ENCODE data around the gene MSANTD1. TPM values are rescaled to one million over a fixed set of nuclear protein-coding genes. Genes with fewer than 3 reads are reported as not detected.

MSANTD1 gene
- total and polyA plus RNA-seq, 4 donors: 0.33 to 3.5 (median 1.9) TPM; not detected in 1

DNA sequence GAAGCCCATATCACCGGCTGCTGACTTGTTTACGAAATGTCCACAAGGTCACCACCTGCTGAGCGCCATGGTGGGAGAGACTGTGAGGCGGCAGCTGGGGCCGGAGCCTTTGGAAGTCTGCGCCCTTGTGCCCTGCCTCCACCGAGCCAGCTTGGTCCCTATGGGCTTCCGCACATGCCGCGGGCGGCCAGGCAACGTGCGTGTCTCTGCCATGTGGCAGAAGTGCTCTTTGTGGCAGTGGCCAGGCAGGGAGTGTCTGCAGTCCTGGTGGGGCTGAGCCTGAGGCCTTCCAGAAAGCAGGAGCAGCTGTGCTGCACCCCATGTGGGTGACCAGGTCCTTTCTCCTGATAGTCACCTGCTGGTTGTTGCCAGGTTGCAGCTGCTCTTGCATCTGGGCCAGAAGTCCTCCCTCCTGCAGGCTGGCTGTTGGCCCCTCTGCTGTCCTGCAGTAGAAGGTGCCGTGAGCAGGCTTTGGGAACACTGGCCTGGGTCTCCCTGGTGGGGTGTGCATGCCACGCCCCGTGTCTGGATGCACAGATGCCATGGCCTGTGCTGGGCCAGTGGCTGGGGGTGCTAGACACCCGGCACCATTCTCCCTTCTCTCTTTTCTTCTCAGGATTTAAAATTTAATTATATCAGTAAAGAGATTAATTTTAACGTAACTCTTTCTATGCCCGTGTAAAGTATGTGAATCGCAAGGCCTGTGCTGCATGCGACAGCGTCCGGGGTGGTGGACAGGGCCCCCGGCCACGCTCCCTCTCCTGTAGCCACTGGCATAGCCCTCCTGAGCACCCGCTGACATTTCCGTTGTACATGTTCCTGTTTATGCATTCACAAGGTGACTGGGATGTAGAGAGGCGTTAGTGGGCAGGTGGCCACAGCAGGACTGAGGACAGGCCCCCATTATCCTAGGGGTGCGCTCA, 8.7 kb upstream of the MSANTD1 start:
- WGBS, 2 donors: 90 to 93% methylated on average over 29 of the region's 29 CpGs
- peaks cover 0 to 5% of the 10 kb centered on the region in 2 donors for H3K36me3 ChIP-seq (ENCODE audit: control insufficient read depth in 1 of 2, insufficient read depth in 2 of 2, low read length in 1 of 2)

DNA sequence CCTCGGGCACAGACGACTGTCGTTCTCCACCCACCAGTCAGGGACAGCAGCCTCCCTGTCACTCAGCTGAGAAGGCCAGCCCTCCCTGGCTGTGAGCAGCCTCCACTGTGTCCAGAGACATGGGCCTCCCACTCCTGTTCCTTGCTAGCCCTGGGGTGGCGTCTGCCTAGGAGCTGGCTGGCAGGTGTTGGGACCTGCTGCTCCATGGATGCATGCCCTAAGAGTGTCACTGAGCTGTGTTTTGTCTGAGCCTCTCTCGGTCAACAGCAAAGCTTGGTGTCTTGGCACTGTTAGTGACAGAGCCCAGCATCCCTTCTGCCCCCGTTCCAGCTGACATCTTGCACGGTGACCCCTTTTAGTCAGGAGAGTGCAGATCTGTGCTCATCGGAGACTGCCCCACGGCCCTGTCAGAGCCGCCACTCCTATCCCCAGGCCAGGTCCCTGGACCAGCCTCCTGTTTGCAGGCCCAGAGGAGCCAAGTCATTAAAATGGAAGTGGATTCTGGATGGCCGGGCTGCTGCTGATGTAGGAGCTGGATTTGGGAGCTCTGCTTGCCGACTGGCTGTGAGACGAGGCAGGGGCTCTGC, 7.9 kb upstream of the MSANTD1 start:
- WGBS, 2 donors: 72 to 76% methylated on average over 13 of the region's 13 CpGs
- H3K4me1 ChIP-seq (ENCODE audit: control insufficient read depth in 1 of 2, insufficient read depth in 2 of 2, low read length in 2 of 2): no peaks in the 10 kb centered on the region
- ATAC-seq (ENCODE audit: low FRiP score): no peak
- no peak overlapping the region for H3K4me3 ChIP-seq (ENCODE audit: low read length in 2 of 2)
- no peaks in the 10 kb centered on the region for H3K27me3 ChIP-seq (ENCODE audit: control insufficient read depth in 1 of 2, insufficient read depth in 2 of 2, low read length in 1 of 2)
- peaks cover 0 to 5% of the 10 kb centered on the region in 2 donors for H3K36me3 ChIP-seq (ENCODE audit: control insufficient read depth in 1 of 2, insufficient read depth in 2 of 2, low read length in 1 of 2)
- no peaks in the 10 kb centered on the region for H3K9me3 ChIP-seq (ENCODE audit: control insufficient read depth, low read length)
- DNase-seq: no peak
- H3K27ac ChIP-seq (ENCODE audit: low read depth in 1 of 2, low read length in 2 of 2): no peak overlapping the region
- intact Hi-C loops (cut with DNase I): no loop called here

More for the DNA sequence above, 8.7 kb upstream of the MSANTD1 start:
- Histone ChIP-seq H3K9me3 (ENCODE audit: control insufficient read depth, low read length) (no peaks in the 10 kb centered on the region), H3K4me3 (ENCODE audit: low read length in 2 of 2) (no peak overlapping the region), H3K4me1 (ENCODE audit: control insufficient read depth in 1 of 2, insufficient read depth in 2 of 2, low read length in 2 of 2) (no peaks in the 10 kb centered on the region), H3K27ac (ENCODE audit: low read depth in 1 of 2, low read length in 2 of 2) (no peak overlapping the region), H3K27me3 (ENCODE audit: control insufficient read depth in 1 of 2, insufficient read depth in 2 of 2, low read length in 1 of 2) (no peaks in the 10 kb centered on the region)
- DNase-seq (no peak), ATAC-seq (ENCODE audit: low FRiP score) (no peak)
- intact Hi-C loops (cut with DNase I): no loop called here

DNA sequence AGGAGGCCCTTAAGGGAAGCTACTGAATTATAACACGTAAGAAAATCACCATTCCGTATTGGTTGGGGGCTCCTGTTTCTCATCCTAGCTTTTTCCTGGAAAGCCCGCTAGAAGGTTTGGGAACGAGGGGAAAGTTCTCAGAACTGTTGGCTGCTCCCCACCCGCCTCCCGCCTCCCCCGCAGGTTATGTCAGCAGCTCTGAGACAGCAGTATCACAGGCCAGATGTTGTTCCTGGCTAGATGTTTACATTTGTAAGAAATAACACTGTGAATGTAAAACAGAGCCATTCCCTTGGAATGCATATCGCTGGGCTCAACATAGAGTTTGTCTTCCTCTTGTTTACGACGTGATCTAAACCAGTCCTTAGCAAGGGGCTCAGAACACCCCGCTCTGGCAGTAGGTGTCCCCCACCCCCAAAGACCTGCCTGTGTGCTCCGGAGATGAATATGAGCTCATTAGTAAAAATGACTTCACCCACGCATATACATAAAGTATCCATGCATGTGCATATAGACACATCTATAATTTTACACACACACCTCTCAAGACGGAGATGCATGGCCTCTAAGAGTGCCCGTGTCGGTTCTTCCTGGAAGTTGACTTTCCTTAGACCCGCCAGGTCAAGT, 6.9 kb upstream of the MSANTD1 start:
- DNase-seq (no peak), ATAC-seq (ENCODE audit: low FRiP score) (no peak)
- no peaks in the 10 kb centered on the region for H3K27me3 ChIP-seq (ENCODE audit: control insufficient read depth in 1 of 2, insufficient read depth in 2 of 2, low read length in 1 of 2)
- peaks cover 0 to 5% of the 10 kb centered on the region in 2 donors for H3K36me3 ChIP-seq (ENCODE audit: control insufficient read depth in 1 of 2, insufficient read depth in 2 of 2, low read length in 1 of 2)
- no peaks in the 10 kb centered on the region for H3K9me3 ChIP-seq (ENCODE audit: control insufficient read depth, low read length)
- 34 to 36% methylated on average over 17 of the region's 17 CpGs for WGBS, 2 donors
- intact Hi-C loops (cut with DNase I): no loop called here
- H3K27ac ChIP-seq (ENCODE audit: low read depth in 1 of 2, low read length in 2 of 2): no peak overlapping the region
- no peak overlapping the region for H3K4me3 ChIP-seq (ENCODE audit: low read length in 2 of 2)
- no peaks in the 10 kb centered on the region for H3K4me1 ChIP-seq (ENCODE audit: control insufficient read depth in 1 of 2, insufficient read depth in 2 of 2, low read length in 2 of 2)

DNA sequence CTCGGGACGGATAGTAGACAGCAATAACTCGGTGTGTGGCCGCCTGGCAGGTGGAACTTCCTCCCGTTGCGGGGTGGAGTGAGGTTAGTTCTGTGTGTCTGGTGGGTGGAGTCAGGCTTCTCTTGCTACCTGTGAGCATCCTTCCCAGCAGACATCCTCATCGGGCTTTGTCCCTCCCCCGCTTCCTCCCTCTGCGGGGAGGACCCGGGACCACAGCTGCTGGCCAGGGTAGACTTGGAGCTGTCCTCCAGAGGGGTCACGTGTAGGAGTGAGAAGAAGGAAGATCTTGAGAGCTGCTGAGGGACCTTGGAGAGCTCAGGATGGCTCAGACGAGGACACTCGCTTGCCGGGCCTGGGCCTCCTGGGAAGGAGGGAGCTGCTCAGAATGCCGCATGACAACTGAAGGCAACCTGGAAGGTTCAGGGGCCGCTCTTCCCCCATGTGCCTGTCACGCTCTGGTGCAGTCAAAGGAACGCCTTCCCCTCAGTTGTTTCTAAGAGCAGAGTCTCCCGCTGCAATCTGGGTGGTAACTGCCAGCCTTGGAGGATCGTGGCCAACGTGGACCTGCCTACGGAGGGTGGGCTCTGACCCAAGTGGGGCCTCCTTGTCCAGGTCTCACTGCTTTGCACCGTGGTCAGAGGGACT, 5.7 kb upstream of the MSANTD1 start:
- DNase-seq: no peak
- intact Hi-C loops (cut with DNase I): no loop called here
- no peak overlapping the region for H3K27ac ChIP-seq (ENCODE audit: low read depth in 1 of 2, low read length in 2 of 2)
- WGBS, 2 donors: 85 to 86% methylated on average over 23 of the region's 23 CpGs
- no peak overlapping the region for H3K4me3 ChIP-seq (ENCODE audit: low read length in 2 of 2)
- H3K4me1 ChIP-seq (ENCODE audit: control insufficient read depth in 1 of 2, insufficient read depth in 2 of 2, low read length in 2 of 2): no peaks in the 10 kb centered on the region
- no peaks in the 10 kb centered on the region for H3K27me3 ChIP-seq (ENCODE audit: control insufficient read depth in 1 of 2, insufficient read depth in 2 of 2, low read length in 1 of 2)
- H3K9me3 ChIP-seq (ENCODE audit: control insufficient read depth, low read length): no peaks in the 10 kb centered on the region
- H3K36me3 ChIP-seq (ENCODE audit: control insufficient read depth in 1 of 2, insufficient read depth in 2 of 2, low read length in 1 of 2): peaks cover 0 to 5% of the 10 kb centered on the region in 2 donors
- ATAC-seq (ENCODE audit: low FRiP score): no peak

DNA sequence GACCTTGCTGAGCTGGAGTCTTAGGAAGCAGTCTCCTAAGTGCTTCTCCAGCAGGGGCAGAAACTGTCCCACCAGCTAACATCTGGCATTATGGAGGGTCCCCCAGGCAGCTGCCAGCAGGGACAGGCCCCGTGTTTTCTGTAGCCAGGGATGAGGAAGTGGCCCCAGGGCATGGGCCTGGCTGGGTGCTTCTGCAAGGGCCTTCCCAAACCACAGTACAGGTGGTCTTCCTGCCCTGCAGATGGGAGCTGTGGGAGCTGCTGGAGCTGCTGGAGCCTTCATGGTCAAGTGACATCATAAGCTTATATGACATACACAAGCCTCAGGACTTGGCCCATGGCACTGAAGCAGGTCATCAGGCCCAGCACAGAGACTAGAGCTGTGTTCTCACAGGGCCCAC, 5.0 kb upstream of the MSANTD1 start:
- Histone ChIP-seq H3K4me1 (ENCODE audit: control insufficient read depth in 1 of 2, insufficient read depth in 2 of 2, low read length in 2 of 2) (no peaks in the 10 kb centered on the region), H3K36me3 (ENCODE audit: control insufficient read depth in 1 of 2, insufficient read depth in 2 of 2, low read length in 1 of 2) (peaks cover 0 to 5% of the 10 kb centered on the region in 2 donors), H3K27ac (ENCODE audit: low read depth in 1 of 2, low read length in 2 of 2) (no peak overlapping the region), H3K4me3 (ENCODE audit: low read length in 2 of 2) (no peak overlapping the region), H3K9me3 (ENCODE audit: control insufficient read depth, low read length) (no peaks in the 10 kb centered on the region), H3K27me3 (ENCODE audit: control insufficient read depth in 1 of 2, insufficient read depth in 2 of 2, low read length in 1 of 2) (no peaks in the 10 kb centered on the region)
- no peak for DNase-seq
- intact Hi-C loops (cut with DNase I): no loop called here
- WGBS, 2 donors: 75 to 80% methylated on average over 1 of the region's 1 CpG
- no peak for ATAC-seq (ENCODE audit: low FRiP score)

DNA sequence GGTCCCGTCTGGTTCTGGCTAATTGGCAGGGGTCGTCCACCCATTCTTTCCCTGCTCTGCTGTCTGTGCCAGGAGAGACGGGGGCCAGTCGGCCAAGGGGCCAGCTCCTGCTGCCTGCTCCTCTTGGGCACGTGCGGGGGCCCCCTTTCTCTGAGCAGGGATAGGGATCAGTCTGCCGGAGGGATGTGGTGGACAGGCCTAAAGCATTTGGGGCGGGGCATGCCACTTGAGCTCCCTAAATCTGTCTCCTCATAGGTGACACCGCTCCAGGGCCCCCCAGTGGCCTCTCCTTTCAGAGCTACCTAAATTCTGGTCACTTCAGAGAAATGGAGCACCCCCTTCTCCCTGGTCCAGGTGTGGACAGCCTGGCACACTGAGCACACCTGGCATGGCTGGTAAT, 4.2 kb upstream of the MSANTD1 start:
- ATAC-seq (ENCODE audit: low FRiP score): no peak
- H3K4me1 ChIP-seq (ENCODE audit: control insufficient read depth in 1 of 2, insufficient read depth in 2 of 2, low read length in 2 of 2): no peaks in the 10 kb centered on the region
- no peak overlapping the region for H3K4me3 ChIP-seq (ENCODE audit: low read length in 2 of 2)
- H3K27me3 ChIP-seq (ENCODE audit: control insufficient read depth in 1 of 2, insufficient read depth in 2 of 2, low read length in 1 of 2): no peaks in the 10 kb centered on the region
- H3K36me3 ChIP-seq (ENCODE audit: control insufficient read depth in 1 of 2, insufficient read depth in 2 of 2, low read length in 1 of 2): peaks cover 0 to under 1% of the 10 kb centered on the region in 2 donors
- no peaks in the 10 kb centered on the region for H3K9me3 ChIP-seq (ENCODE audit: control insufficient read depth, low read length)
- no peak overlapping the region for H3K27ac ChIP-seq (ENCODE audit: low read depth in 1 of 2, low read length in 2 of 2)
- WGBS, 2 donors: 77 to 84% methylated on average over 8 to 9 of the region's 9 CpGs
- no peak for DNase-seq
- intact Hi-C loops (cut with DNase I): no loop called here

DNA sequence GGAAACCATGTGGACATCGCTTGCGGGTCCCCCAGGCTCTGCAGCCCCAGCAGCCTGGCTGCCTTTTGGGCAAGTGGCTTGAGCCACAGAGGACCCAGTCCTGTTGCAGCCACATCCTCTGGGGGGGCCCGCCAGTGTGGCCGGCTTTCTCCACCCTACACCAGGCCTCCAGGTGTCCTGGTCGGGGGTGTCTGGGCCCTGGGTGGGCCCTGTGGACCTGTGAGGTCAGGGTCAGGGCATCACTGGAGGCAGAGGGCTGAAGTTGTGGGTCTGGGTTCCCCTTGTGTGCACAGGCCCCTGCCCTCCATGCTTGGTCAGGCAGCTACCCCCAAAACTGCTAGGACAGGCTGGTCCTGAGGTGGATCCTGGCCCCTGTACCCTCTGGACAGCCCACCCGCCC, 3.3 kb upstream of the MSANTD1 start:
- no peak overlapping the region for H3K27ac ChIP-seq (ENCODE audit: low read depth in 1 of 2, low read length in 2 of 2)
- intact Hi-C loops (cut with DNase I): no loop called here
- no peak for DNase-seq
- no peaks in the 10 kb centered on the region for H3K4me1 ChIP-seq (ENCODE audit: control insufficient read depth in 1 of 2, insufficient read depth in 2 of 2, low read length in 2 of 2)
- no peaks in the 10 kb centered on the region for H3K36me3 ChIP-seq (ENCODE audit: control insufficient read depth in 1 of 2, insufficient read depth in 2 of 2, low read length in 1 of 2)
- H3K4me3 ChIP-seq (ENCODE audit: low read length in 2 of 2): no peak overlapping the region
- WGBS, 2 donors: 89 to 92% methylated on average over 6 of the region's 6 CpGs
- no peak for ATAC-seq (ENCODE audit: low FRiP score)
- H3K9me3 ChIP-seq (ENCODE audit: control insufficient read depth, low read length): no peaks in the 10 kb centered on the region
- H3K27me3 ChIP-seq (ENCODE audit: control insufficient read depth in 1 of 2, insufficient read depth in 2 of 2, low read length in 1 of 2): no peaks in the 10 kb centered on the region

DNA sequence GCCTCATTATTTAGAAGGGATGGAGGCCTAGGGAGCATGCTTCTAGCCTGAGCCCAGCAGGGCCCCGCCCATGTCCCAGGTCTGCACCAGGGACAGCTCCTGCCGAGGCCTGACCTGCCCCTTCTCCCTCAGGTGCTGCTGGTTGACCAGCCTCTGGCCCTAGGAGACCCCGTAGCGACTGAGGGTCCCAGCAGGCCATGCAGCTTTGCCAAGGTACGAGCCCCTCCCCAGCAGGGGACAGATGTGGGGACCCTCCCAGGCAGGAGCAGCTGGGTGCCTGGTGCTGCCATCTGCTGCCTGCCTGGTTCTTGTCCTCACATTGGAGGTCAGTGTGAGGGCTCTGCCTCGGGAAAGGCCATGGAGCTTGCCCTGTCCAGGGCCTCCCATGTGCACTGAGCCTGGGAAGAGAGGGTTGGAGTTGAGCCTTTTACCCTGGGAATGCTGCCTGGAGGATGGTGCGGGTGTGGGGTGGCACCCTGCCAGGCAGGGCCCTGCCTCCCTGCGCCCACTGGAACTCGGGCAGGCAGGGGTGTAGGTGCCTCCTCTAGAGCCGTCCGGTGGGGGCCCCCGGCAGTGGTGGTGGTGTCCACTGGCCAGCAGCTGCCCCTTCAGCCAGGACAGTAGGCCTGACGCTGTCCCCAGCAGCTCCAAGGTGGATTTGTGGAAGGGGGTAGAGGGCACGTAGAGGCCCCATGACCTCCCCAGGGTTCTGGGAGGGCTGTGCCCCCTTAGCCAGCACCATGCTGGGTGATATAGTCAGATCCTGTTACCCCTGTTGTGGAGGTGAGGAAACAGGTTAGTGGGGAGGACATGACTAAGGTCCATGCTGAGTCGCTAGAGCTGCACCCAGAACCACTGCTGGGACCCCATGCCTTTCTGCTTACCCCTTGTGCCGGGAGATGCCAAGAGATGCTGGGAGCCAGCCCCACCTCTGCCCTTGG, 2.2 kb upstream of the MSANTD1 start:
- Histone ChIP-seq H3K4me1 (ENCODE audit: control insufficient read depth in 1 of 2, insufficient read depth in 2 of 2, low read length in 2 of 2) (no peaks in the 10 kb centered on the region), H3K9me3 (ENCODE audit: control insufficient read depth, low read length) (no peaks in the 10 kb centered on the region), H3K36me3 (ENCODE audit: control insufficient read depth in 1 of 2, insufficient read depth in 2 of 2, low read length in 1 of 2) (no peaks in the 10 kb centered on the region), H3K4me3 (ENCODE audit: low read length in 2 of 2) (no peak overlapping the region), H3K27me3 (ENCODE audit: control insufficient read depth in 1 of 2, insufficient read depth in 2 of 2, low read length in 1 of 2) (no peaks in the 10 kb centered on the region), H3K27ac (ENCODE audit: low read depth in 1 of 2, low read length in 2 of 2) (no peak overlapping the region)
- DNase-seq (no peak), ATAC-seq (ENCODE audit: low FRiP score) (no peak)
- intact Hi-C loops (cut with DNase I): no loop called here
- 73 to 75% methylated on average over 16 of the region's 16 CpGs for WGBS, 2 donors
